CD4-positive, alpha-beta T cell treated with Interferon gamma for 1 hour (primary cell): ENCODE data around the gene TNIK.
"Not testable (repeated sequence)": the region's sequence is repeated elsewhere in the genome, so short reads cannot be mapped to it uniquely, and the experiment has no call there.

Experiments
- DNase-seq: peaks from one replicate; pipeline ENCODE4 v3.0.0-alpha.2; 2020

TNIK gene

GRCh38 chr3:171468296-171468906 is 8.2 kb upstream of the TNIK start:
- no peak for DNase-seq

GRCh38 chr3:171465763-171466162 is 5.6 kb upstream of the TNIK start:
- no peak for DNase-seq

DNA sequence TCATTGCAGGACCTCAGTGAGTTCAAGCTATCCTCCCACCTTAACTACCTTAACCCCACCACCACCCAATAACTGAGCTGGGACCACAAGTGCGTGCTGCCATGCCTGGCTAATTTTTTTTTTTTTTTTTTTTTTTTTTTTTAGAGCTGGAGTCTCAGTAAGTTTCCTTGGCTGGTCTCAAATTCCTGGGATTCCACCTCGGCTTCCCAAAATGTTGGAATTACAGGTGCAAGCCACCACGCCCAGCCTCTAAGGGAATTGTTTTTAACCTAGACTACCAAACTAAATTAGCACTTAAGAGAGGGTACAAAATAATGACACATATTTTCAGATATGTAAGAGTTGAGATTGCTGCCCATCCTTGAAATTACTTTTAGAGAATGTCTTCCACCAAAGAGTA is 4.3 kb upstream of the TNIK start:
- no peak for DNase-seq

DNA sequence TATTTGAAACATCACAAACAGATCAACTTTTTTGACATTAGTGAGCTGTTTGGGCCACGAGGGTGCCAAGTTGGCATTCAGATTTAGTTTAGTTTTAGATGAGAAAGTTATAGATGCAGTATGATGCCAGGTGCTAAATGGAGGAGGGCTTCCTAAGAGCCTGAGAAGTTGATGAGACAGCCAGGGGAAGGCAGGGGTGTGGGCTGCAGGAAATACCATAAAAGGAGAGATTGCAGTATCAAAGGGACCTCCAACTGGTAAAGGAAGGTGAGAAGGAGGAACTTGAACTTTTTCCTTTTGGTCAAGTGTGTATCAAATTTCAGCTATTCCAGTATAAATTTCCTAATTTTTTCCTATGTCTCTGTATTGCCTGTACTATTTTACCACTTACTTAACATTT is 2.0 kb upstream of the TNIK start:
- DNase-seq = no peak

- no peak for DNase-seq
These were observed 1.3 kb upstream of the TNIK start for GRCh38 chr3:171461525-171461917.

GRCh38 chr3:171460725-171461524 is 720 bp upstream of the TNIK start:
- peak; percentile 11 for DNase-seq

DNA sequence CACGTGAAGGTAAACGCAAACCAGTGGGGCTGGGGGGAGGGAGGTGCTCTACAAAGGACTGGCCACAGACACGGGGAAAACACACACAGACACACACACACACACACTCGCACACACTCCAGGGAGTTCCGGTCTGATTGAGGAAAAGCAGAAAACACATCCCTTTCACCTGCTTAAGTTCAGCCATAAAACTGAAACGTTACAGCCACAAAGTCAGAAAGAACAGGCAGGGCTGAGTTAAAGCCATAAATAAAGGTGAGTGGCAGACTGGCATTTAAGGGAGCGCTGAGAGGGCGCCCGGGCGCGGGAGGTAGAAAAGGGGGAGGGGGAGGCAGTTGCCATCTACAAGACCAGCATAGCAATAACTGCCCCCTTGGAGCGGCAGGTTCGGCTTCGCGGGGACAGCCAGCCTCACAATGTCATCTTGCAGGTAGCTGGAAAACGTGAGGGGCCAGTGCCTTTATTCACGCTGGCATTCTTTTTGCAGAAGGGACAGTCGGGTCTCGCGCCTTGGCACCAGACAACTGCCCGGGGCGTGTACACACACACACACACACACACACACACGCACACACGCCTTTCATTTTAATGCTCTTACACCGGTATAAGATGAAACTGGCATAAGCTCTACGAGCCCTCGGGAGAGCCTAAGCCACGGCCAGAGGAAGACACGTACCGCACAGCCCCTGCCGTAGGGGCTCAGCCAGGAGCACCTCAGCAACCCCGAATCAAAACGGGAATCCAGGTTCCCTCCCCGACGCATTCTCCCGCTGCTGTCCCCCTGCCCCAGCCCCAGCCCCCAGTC is 866 bp downstream of the TNIK start:
- peak; percentile 60 for DNase-seq

GRCh38 chr3:171458864-171459136 is 1.4 kb downstream of the TNIK start:
- no peak for DNase-seq

DNA sequence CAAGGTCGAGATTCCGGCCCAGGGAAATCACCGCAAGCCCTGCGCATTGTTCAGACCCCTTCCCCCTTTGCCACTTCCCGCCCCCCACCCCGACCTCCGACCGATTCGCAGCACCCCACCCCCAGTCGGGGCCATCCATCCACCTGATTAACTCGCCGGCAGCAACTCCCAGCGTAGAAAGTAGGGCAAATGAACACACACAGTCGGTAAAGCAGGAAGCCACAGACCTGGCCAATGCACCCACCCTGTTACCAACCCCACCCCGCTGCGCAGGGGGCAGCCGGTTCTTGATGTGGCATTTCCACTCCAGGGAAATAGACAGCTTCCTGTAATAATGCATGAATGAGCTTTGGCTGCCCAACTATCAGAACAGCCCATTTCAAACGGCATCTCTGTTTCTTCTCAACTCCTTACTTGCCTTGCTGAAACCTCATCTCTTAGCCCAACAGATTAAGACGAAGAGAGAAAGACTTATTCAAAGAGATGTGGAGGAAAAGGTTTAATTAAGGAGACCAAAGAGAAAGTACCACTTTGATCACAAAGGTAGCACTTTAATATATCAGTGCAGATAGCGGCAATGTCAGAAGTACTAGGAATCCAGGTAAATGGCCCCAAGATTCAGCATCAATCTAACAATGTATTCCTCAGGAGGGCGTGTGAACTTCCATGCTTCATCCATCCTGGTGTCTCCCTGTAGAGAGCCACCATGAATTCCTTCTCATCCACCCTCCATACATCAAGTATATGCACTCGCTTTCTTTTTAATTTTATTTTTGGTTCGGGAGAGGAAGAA is 1.9 kb downstream of the TNIK start:
- peak; percentile 41 for DNase-seq

DNA sequence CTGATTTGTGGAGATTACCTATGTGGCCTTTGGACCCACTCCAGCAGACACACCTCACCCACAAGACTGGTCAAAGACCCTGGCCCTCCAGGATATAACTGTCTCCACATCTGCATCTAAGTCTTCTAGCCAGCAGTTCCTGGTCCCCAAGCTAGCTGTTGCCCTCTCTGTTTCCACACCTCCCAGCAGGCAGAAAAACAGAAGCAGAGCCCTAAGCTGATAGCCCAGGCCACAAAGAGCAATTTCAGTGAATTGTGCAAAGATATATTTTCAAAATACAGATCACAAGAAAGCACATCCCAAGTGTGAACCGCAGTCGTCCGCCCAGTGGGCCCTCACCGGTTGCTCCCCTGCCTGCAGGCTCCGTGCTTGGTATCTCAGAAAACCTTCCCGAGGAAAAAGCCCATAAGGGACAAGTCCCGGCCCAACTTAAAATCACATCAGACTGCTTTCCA is 2.6 kb downstream of the TNIK start:
- DNase-seq = no peak

DNA sequence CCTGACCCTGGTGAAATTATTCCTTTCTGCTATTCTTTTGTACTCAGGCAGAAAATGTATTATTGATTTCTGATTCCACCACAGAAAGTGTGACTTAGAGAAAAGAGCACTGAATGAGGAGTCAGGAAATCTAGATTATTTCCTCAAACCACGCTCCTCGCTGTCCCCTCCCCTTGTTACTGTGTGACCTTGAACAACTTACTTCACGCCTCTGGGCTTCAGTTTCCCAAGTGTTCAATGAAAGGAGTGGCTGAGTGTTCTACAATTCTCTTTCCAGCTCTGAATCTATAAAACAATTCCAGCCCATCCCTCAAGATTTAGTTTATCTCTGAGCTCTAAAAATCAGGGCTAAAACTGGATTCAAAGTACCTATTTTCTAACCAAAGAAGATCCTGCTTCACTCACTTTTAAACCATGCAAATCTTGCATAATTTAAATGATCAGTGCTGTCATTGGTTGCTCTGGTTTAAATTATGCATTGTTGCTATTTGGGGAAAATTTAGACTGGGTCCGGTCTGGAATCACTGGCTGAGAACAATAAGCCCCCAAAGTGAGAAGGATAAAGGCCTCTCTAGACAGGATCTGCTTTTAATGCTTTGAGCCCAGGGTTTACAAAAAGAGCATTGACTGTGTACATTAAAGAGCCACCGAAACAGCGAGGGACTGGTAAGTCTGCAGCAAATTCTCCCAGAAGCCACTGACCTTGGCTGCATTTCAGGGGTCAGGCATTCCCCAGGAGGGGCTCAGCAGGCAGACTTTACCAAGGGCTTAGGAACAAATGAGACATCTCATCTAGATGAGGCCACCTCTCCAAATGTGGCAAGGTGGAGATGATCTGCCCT is 3.2 kb downstream of the TNIK start:
- no peak for DNase-seq

DNA sequence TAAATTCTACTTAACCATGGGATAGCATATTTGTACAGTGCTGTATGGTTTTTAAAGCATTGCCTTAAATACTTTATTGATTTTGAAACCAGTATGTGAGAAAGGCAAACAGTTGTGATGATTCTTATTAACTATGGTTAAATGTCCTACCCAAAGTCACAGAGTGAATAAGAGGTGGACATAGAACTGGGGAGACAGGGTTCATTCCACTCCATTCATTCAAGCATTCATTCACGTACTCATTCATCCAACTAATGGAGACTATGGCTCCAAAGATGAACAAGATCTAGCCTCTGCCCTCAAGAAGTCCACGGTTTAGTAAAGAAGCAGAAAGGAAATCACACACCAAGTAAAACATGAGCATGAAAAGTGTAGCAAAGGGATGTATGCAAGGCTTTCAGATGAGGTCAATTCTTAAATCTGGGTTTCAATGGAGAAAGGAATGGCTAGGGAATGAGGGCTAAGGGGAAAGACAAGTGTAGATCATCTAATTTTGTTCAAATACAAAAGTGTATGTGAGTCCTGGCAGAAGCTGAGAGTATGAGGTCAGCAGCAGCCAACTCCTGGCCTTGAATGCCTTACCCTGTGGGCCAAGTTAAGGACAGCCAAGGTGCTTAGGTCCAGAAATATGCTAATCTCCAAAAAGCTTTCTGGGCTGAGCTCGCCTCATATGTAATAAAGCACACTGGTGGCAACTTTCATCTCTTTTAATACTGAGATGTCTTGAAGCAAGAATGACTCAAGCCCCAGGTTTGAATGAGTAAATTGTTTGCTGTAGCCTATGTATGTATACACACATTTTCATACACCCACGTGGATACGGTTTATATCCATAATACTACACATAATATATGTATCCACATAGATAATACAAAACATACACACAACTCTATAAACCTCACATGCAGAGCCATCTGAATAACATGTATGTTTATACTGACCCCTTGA is 4.3 kb downstream of the TNIK start:
- DNase-seq = no peak

DNA sequence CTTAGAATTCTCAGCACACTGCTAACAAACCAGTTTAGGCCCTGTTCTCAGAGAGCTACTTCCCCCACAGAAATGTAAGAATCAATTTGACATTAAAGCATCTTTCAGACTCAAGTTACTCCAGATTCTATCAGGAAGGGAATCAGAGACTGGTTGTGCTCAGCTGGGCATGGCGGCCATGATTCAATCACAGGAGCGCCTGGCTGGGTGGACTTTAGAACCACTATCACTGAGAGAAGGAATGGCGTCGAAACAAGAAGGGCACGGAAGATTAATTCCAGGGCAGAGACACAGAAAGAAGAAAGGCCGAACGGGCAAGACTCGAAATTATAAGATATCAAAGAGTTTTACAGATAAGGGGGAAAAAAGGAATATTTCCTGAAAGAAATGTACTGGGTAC is 6.2 kb downstream of the TNIK start:
- DNase-seq = no peak

DNA sequence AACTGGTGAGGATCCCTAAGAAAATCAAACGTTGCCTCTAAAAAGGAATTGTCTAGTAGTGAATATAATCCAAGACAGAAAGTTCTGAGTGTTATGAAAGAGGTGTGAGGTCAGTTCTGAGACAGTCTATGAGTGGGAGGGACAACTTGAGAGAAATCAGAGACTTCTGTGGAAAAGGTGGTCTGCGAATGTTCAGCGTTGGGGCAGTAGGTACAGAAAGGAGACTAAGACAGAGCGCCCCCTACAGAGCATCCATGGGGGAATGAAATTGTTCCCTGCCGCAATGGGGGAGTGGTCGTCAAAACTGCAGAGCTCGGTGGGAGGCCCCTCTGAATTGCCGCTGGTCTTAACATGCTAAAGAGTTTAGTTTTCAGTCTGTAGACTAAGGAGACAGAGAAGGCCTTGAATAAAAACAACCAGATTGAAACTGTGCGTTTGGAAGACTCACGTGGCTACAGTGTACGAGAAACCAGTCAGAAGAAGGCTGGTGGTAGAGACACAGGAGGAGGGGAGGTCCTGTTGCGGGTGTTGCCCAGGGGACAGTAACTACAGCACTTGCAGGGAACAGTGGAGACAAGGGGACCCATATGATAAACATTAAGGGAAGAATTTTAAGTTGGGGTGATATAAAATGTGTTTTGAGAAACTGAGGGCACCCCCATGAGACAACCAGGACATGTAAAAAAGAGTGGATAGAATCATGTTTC is 6.9 kb downstream of the TNIK start:
- no peak for DNase-seq

- DNase-seq = no peak
These were observed 7.9 kb downstream of the TNIK start for GRCh38 chr3:171452328-171452727.

DNA sequence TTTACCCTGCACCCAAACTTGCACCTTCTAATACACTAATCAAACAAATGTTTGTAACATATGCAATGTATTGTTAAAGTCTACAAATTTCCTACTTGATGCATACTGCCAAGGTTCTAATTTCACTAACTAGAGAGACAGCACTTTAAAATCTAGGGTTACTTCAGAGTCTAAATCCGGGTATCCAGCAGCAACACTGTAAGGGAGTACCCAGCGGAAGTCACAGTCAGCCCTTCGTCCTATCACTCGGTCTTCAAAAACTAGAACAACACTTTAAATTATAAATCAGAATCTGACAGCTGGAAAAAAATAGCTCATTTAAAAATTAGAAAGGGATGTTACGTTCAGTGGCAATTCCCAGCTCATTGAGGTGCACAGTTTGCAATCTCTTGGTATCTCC is 8.3 kb downstream of the TNIK start:
- no peak for DNase-seq

DNA sequence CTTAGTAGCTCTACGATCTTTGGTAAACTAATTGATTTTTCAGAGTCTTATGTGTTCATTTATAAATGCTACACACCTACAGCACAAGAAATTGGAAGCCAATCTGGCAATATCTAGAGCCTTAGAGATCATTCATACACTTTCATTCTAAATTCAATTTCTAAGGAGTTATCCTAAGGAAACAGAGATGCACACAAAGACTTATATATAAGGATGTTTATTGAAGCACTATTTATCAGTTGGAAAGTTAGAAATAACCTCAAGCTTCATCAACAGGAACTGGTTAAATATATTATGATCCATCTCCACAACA is 12.7 kb downstream of the TNIK start:
- not testable (repeated sequence) for DNase-seq

- DNase-seq = no peak
These were observed 13.2 kb downstream of the TNIK start for GRCh38 chr3:171446801-171447578.

DNA sequence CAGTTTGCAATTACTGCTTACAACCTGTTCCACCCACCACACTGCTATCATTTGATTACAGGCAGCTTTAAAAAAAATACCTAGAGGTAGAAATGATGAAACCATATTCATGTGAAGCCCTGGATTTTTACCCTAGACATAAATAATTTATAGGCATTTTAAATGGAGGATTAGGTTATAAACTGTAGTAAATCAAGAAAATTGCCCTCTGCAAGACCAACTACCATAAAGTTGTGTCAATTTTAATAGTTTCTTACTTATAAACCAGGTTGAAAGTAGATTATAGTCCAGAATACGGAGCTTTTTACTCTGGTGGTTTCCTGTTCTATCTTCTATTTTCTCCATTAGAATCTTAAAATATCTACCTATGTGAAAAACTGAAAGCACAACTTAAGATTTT is 13.9 kb downstream of the TNIK start:
- DNase-seq = no peak
